ENCODE results near the gene LBHD1. TPM values are rescaled to one million over a fixed set of nuclear protein-coding genes. Genes with fewer than 3 reads are reported as not detected.

LBHD1 gene
- total RNA-seq, result 4.9 and 9.1 TPM in 2 replicates

GRCh38 chr11:62671608-62672389, at the start of gene LBHD1, which contains the start of gene UQCC3:
LBHD1 (minus strand) TSS chr11:62672267; CDS start chr11:62670031, 2,236 bp downstream.
UQCC3 (plus strand) TSS chr11:62671673; CDS start chr11:62671746, 73 bp downstream.

DNA sequence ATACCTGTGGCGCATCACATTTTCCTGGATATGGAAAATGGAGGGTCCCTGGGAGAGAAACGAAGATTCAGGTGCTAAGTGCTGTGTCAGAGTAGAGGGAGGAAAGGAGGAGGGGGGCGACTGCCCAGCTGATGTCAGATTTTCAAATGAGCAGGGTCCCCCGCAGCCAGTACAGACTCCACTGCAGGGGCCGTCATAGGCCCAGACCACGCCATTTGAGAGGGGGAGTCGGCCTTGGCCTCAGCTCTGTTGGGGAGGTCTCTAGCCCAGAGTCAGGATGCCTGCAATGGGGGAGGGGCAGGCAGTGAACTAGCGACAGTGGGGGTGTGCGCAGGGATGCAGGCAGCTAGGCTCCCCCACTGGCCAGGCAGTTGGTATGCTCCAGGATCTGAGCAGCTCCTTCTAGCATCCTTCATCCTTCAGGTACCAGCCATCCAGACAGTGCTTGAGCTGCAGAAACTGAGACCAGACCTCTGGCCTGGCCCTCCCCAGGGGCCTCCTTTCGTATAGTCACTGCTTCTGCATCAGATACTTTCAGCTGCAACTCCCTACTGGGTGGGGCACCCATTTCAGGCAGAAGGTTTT, 35.3 kb upstream of the LBHD1 start, which contains the start of the genes BSCL2 and GNG3:
TSS of gene BSCL2 (minus strand) at position 148 of the 585 bp plus-strand sequence. CDS start 229 bp downstream, outside the sequence.
TSS of gene GNG3 (plus strand) at position 400 of the 585 bp plus-strand sequence. CDS start 620 bp downstream, outside the sequence.

GRCh38 chr11:62689421-62690183, 17.5 kb upstream of the LBHD1 start, which contains the start of gene LRRN4CL:
LRRN4CL (minus strand) TSS chr11:62689530; CDS start chr11:62688508, 1,022 bp downstream.

GRCh38 chr11:62678770-62679696, 7.0 kb upstream of the LBHD1 start, which contains the start of gene UBXN1:
UBXN1 (minus strand) TSS chr11:62679073; CDS start chr11:62678923, 150 bp downstream.

DNA sequence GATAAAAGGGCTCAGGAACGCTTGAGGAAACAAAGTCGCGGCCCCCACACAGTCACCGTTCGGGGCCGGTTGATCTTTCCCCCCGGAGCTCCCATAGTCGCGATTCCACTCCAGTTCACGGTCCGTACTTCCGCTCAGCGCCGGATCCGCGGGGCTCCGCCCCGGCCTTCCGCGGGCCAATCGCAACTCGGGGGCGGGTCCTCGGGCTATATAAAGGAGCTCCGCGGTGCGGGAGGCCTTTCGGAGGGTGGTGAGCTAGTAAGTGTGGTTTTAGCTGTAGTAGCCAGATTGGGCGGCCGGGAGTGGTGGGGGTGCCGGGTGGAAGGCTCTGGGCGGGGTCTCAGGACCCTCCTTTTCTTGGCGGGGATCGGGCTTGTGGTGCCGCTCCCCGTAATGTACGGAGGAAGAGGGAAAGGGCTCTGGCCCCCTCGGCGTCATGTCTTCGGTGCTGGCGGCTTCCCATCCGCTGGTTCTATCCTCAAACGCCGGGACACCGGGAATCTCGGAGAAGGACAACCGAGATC, 6.9 kb downstream of the LBHD1 start, which contains the start of the genes C11orf98 and CSKMT:
TSS of gene C11orf98 (minus strand) at position 136 of the 524 bp plus-strand sequence. CDS start at position 95, 41 bp downstream.
TSS of gene CSKMT (plus strand) at position 238 of the 524 bp plus-strand sequence. CDS start 568 bp downstream, outside the sequence.

GRCh38 chr11:62645946-62646824, 25.9 kb downstream of the LBHD1 start, which contains the start of gene GANAB:
GANAB (minus strand) TSS chr11:62646613; CDS start chr11:62646599, 14 bp downstream.

GRCh38 chr11:62621567-62622470, 50.2 kb downstream of the LBHD1 start, which contains the start of gene B3GAT3:
B3GAT3 (minus strand) TSS chr11:62621986; CDS start chr11:62621947, 39 bp downstream.

Other genes starting within 250 kb of the LBHD1 start
- gene AHNAK, start 125.5 kb downstream of the LBHD1 start, total RNA-seq, result 205 and 218 TPM in 2 replicates
- 1,643 and 1,652 TPM in 2 replicates for gene EEF1G, start 98.4 kb downstream of the LBHD1 start, total RNA-seq
- gene TUT1, start 80.7 kb downstream of the LBHD1 start, total RNA-seq, result 8.2 and 9.8 TPM in 2 replicates
- gene MTA2, start 70.4 kb downstream of the LBHD1 start, total RNA-seq, result 107 and 108 TPM in 2 replicates
- gene EML3, start 59.5 kb downstream of the LBHD1 start, total RNA-seq, result 15.3 and 21.4 TPM in 2 replicates
- 1.9 and 4.7 TPM in 2 replicates for gene ROM1, start 59.0 kb downstream of the LBHD1 start, total RNA-seq
- gene B3GAT3, start 50.3 kb downstream of the LBHD1 start, total RNA-seq, result 41.5 and 45.9 TPM in 2 replicates
- gene GANAB, start 25.7 kb downstream of the LBHD1 start, total RNA-seq, result 203 and 209 TPM in 2 replicates
- 21.4 and 22.7 TPM in 2 replicates for gene INTS5, start 19.0 kb downstream of the LBHD1 start, total RNA-seq
- 128 and 158 TPM in 2 replicates for gene C11orf98, start 7.1 kb downstream of the LBHD1 start, total RNA-seq
- gene CSKMT, start 7.0 kb downstream of the LBHD1 start, total RNA-seq, result 12.2 and 13.8 TPM in 2 replicates
- gene UQCC3, start 594 bp downstream of the LBHD1 start, total RNA-seq, result 12.1 and 14.3 TPM in 2 replicates
- 126 and 148 TPM in 2 replicates for gene UBXN1, start 6.8 kb upstream of the LBHD1 start, total RNA-seq
- 10.0 and 10.9 TPM in 2 replicates for gene LRRN4CL, start 17.3 kb upstream of the LBHD1 start, total RNA-seq
- gene BSCL2, start 35.2 kb upstream of the LBHD1 start, total RNA-seq, result 55.0 and 63.4 TPM in 2 replicates
- gene GNG3, start 35.4 kb upstream of the LBHD1 start, total RNA-seq, result not detected in 2 replicates
- gene HNRNPUL2, start 55.2 kb upstream of the LBHD1 start, total RNA-seq, result 6.1 and 7.0 TPM in 2 replicates
- 29.6 and 35.1 TPM in 2 replicates for gene TTC9C, start 56.2 kb upstream of the LBHD1 start, total RNA-seq
- 9.4 and 10.7 TPM in 2 replicates for gene ZBTB3, start 81.9 kb upstream of the LBHD1 start, total RNA-seq
- gene POLR2G, start 89.3 kb upstream of the LBHD1 start, total RNA-seq, result 157 and 185 TPM in 2 replicates
- gene TAF6L, start 99.1 kb upstream of the LBHD1 start, total RNA-seq, result 17.7 and 22.0 TPM in 2 replicates
- gene TMEM179B, start 115.1 kb upstream of the LBHD1 start, total RNA-seq, result 57.7 and 59.3 TPM in 2 replicates
- gene TMEM223, start 119.7 kb upstream of the LBHD1 start, total RNA-seq, result 40.3 and 41.2 TPM in 2 replicates
- 20.5 and 26.0 TPM in 2 replicates for gene NXF1, start 133.2 kb upstream of the LBHD1 start, total RNA-seq
- 43.2 and 45.8 TPM in 2 replicates for gene STX5, start 159.8 kb upstream of the LBHD1 start, total RNA-seq
- not detected in 2 replicates for gene TEX54, start 160.6 kb upstream of the LBHD1 start, total RNA-seq
- 47.9 and 56.0 TPM in 2 replicates for gene WDR74, start 167.3 kb upstream of the LBHD1 start, total RNA-seq
- 168 and 174 TPM in 2 replicates for gene SLC3A2, start 208.6 kb upstream of the LBHD1 start, total RNA-seq
- not detected in 2 replicates for gene CHRM1, start 249.1 kb upstream of the LBHD1 start, total RNA-seq